Choroid plexus epithelial cell (primary cell): ENCODE data around the gene PRSS22.

Experiments
- DNase-seq: peaks from one replicate; pipeline ENCODE4 v3.0.0-alpha.2; 2010; ENCODE audit warnings: low read depth
- H3K4me3 ChIP-seq: 2 replicates; pipeline ENCODE4 v1.5.1; 2011; ENCODE audit warnings: low read depth, mild to moderate bottlenecking, control low read depth, low read length, moderate library complexity
- CTCF ChIP-seq: conservative IDR thresholded peaks from 2 replicates; pipeline ENCODE4 v1.5.1; 2011; ENCODE audit warnings: low read depth, mild to moderate bottlenecking, control low read depth, inconsistent platforms, low read length, moderate library complexity

PRSS22 gene

DNA sequence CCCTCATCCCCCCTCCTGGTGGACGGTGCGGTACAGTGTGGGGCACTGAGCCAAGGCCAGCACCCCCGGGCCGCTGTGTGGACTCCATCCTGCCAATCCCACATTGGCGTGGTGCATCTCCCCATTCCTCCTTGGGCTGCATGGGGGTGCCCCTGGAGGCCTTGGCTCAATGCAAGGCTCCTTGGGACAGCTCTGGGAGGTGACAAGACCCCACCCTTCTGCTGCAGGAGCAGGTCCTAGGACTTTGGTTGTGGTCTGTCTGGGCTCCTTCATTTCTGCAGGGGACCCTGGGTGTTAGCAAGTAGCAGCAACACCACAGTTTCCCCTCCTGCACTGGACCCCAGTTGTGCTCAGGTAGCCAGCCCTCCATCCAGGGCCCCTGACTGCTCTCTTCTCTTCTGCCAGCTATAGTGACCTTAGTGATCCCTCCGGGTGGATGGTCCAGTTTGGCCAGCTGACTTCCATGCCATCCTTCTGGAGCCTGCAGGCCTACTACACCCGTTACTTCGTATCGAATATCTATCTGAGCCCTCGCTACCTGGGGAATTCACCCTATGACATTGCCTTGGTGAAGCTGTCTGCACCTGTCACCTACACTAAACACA is 39.6 kb downstream of the PRSS22 start:
- TF ChIP-seq CTCF, result no peak
- no peak overlapping the region for H3K4me3 ChIP-seq

DNA sequence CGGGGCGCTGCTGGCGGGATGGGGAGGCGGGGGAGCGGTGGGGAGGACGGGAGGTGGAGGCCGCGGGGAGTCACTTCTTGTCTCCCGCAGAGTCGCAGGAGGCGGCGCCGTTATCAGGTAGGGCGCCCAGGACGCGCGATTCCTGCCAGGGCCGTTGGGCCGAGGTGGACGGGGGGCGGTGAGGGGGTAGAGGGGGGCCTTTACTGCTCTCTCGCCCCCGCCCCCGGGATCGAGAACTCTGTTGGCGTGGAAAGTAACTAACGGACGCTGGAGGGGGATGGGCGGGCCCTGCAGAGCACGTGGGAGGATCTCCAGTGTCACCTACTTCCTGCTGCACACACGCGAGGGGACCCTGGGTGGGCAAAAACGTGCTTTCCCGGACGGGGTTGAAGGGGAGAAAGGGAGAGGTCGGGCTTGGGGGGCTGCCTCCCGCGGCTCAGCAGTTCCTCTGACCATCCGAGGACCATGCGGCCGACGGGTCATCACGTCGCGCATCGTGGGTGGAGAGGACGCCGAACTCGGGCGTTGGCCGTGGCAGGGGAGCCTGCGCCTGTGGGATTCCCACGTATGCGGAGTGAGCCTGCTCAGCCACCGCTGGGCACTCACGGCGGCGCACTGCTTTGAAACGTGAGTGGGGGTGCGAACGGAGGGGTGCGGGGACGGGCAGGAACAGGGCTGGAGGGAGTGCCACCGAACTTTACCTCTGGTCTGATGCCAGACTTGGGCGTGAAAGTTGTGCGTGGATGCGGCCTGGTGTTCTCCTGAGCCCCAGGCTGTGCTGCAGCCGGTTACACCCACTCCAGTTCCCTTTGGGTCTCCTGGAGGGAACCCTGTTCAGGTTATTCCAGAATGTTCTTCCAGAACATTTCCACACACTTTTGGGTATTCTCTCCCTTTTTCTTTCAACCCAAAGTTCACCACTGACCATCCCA is 40.4 kb downstream of the PRSS22 start:
- TF ChIP-seq CTCF, result no peak

More for the DNA sequence above, 39.6 kb downstream of the PRSS22 start:
- no peak for DNase-seq

DNA sequence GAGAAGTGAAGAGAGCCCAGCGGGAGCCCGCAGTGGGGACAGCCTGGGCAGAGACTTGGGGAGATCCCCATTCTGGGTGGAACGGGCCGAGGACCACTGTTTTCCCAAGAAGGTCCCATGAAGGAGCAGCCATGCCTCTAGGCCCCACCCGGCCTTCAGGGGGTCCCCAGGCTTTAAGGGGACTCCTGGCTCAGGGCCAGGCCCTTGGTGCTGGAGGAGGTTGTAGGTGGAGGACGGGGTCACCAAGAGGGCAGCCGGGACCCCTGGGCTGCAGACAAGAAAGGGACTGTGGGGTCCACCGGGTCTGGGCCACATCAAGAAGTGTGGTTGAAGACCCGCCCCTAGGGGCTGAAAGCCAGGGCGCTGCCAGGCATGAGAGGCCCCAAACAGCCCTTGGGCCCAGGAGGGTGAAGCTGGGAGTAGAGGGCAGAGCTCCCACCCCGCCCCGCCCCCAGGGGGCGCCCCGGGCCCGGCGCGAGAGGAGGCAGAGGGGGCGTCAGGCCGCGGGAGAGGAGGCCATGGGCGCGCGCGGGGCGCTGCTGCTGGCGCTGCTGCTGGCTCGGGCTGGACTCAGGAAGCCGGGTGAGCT is 41.1 kb downstream of the PRSS22 start, which contains the start of gene PRSS21:
TSS of gene PRSS21 (plus strand) at position 487 of the 589 bp plus-strand sequence. CDS start at position 519, 32 bp downstream.
- no peak for TF ChIP-seq CTCF
- DNase-seq, result no peak
- H3K4me3 ChIP-seq, result no peak within 1 kb of the TSS

More for the DNA sequence above, 40.4 kb downstream of the PRSS22 start:
- DNase-seq, result no peak
- no peak overlapping the region for H3K4me3 ChIP-seq

- no peak overlapping the region for H3K4me3 ChIP-seq
- no peak for TF ChIP-seq CTCF
- DNase-seq, result no peak
Observed at GRCh38 chr16:2815299-2815771, 42.6 kb downstream of the PRSS22 start.

GRCh38 chr16:2814551-2815298 is 43.2 kb downstream of the PRSS22 start:
- TF ChIP-seq CTCF, result no peak
- DNase-seq, result no peak
- no peak overlapping the region for H3K4me3 ChIP-seq

- DNase-seq, result no peak
- TF ChIP-seq CTCF, result no peak
Observed at GRCh38 chr16:2813771-2814221, 44.2 kb downstream of the PRSS22 start.

More at GRCh38 chr16:2813771-2814221, 44.2 kb downstream of the PRSS22 start:
- H3K4me3 ChIP-seq, result no peak overlapping the region
